HepG2 (cell line): ENCODE measurements around the gene UBE3D.

Experiments
- BRD4 ChIP-seq: sonication (generic); formaldehyde crosslinking; IDR thresholded peaks from 2 replicates; pipeline ENCODE4 v1.4.0; 2020; ENCODE audit warnings: missing genetic modification reagents
- CTCF ChIP-seq: sonication (generic); formaldehyde crosslinking; IDR thresholded peaks from 2 replicates; pipeline ENCODE4 v1.5.0; 2020; ENCODE audit warnings: mild to moderate bottlenecking, missing genetic modification reagents, moderate library complexity
- E2F1 ChIP-seq: sonication (generic); formaldehyde crosslinking; IDR thresholded peaks from 2 replicates; pipeline ENCODE4 v1.5.0; 2020; ENCODE audit warnings: missing genetic modification reagents
- LCORL ChIP-seq, 2 experiments: fragments of 450-650 bp in 1 of 2; sonication (generic) in 1 of 2; formaldehyde crosslinking in 1 of 2; IDR thresholded peaks; 2 replicates each; pipeline versions ENCODE4 v1.5.0 to v1.6.1; 2017 to 2020; ENCODE audit warnings: antibody characterized with exemption in 1 of 2, missing genetic modification reagents in 1 of 2
- RARG ChIP-seq: sonication (generic); formaldehyde crosslinking; IDR thresholded peaks from 2 replicates; pipeline ENCODE4 v1.4.0; 2020; ENCODE audit warnings: low read depth, mild to moderate bottlenecking, missing genetic modification reagents
- TBX2 ChIP-seq: sonication (generic); formaldehyde crosslinking; IDR thresholded peaks from 2 replicates; pipeline ENCODE4 v1.5.0; 2020; ENCODE audit warnings: missing genetic modification reagents, mild to moderate bottlenecking, borderline replicate concordance
- TCF12 ChIP-seq, 2 experiments: fragments of 450-650 bp in 1 of 2; sonication (generic) in 1 of 2; formaldehyde crosslinking in 1 of 2; IDR thresholded peaks; 2 replicates each; pipeline versions ENCODE4 v1.6.1 to v1.8.0; 2017 to 2022; ENCODE audit warnings: antibody characterized with exemption in 1 of 2, mild to moderate bottlenecking in 1 of 2, missing genetic modification reagents in 1 of 2, moderate library complexity in 1 of 2
- TCF7L2 ChIP-seq: IDR thresholded peaks from 2 replicates; pipeline ENCODE4 v1.6.1; 2011; ENCODE audit warnings: mild to moderate bottlenecking, low read depth, low read length, moderate library complexity
- ZNF383 ChIP-seq: sonication (generic); formaldehyde crosslinking; IDR thresholded peaks from 2 replicates; pipeline ENCODE4 v1.4.0; 2020; ENCODE audit warnings: missing genetic modification reagents, mild to moderate bottlenecking, borderline replicate concordance
- TF ChIP-seq, protein P1 (sequence below): sonication (generic); formaldehyde crosslinking; IDR thresholded peaks from 2 replicates; pipeline ENCODE4 v1.8.1; 2023; ENCODE audit warnings: mild to moderate bottlenecking, missing genetic modification reagents

DNA sequence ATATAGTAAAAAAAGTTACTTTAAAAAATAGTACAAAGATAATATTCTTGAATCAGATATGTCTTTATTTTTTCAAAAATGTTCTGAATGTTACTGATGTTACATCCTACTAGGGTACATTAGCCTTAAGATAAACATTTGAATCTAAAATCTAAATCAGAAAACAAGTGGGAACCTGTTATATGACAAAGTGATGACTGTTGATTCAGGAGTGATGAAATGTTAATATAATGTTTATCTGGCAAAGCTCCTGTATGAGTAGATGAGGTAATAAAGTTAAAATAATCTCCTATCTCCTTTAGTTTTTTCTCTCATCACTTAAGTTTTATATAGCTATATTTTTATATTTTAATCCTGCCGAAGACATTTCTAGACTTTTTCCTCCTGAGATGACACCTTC is 6.1 kb upstream of the UBE3D start:
- TF ChIP-seq E2F1 (CRISPR knock-in tag) = no peak
- TF ChIP-seq, protein P1, sequence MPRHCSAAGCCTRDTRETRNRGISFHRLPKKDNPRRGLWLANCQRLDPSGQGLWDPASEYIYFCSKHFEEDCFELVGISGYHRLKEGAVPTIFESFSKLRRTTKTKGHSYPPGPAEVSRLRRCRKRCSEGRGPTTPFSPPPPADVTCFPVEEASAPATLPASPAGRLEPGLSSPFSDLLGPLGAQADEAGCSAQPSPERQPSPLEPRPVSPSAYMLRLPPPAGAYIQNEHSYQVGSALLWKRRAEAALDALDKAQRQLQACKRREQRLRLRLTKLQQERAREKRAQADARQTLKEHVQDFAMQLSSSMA = no peak
- TF ChIP-seq TCF7L2 = no peak
- TF ChIP-seq TBX2 (CRISPR knock-in tag) = no peak
- no peak for TF ChIP-seq RARG (CRISPR knock-in tag)
- TF ChIP-seq ZNF383 (CRISPR knock-in tag) = no peak
- TF ChIP-seq TCF12 (IDR thresholded peaks at IDR 0.05) = no peak
- TF ChIP-seq TCF12 (CRISPR knock-in tag; IDR thresholded peaks at IDR 0.05) = no peak
- no peak for TF ChIP-seq BRD4 (CRISPR knock-in tag)
- no peak for TF ChIP-seq CTCF (CRISPR knock-in tag)
- TF ChIP-seq LCORL (IDR thresholded peaks at IDR 0.05) = no peak
- TF ChIP-seq LCORL (CRISPR knock-in tag; IDR thresholded peaks at IDR 0.05) = no peak
